Gastroesophageal sphincter (tissue), 4 donors: ENCODE results near the gene MYD88. TPM values are rescaled to one million over a fixed set of nuclear protein-coding genes. Genes with fewer than 3 reads are reported as not detected.

ENCODE experiments used
- ATAC-seq: fragments of 150-250 bp; one replicate; pipeline ENCODE4 v1.9.1; 2016; ENCODE audit warnings: mild to moderate bottlenecking, moderate library complexity
- H3K27ac ChIP-seq, 4 donors: fragments of 200-600 bp; sonication (generic) in 3 of 4; 1 replicate in 3 of 4; 2 replicates in 1 of 4; pipeline ENCODE4 v1.5.1; 2016 to 2019
- H3K27me3 ChIP-seq: fragments of 200-600 bp; sonication (generic); one replicate; pipeline ENCODE4 v1.5.1; 2019
- H3K36me3 ChIP-seq, 2 donors: fragments of 200-600 bp; sonication (generic); one replicate each; pipeline ENCODE4 v1.5.1; 2019; ENCODE audit warnings: control low read depth in 1 of 2
- H3K4me1 ChIP-seq, 3 donors: fragments of 200-600 bp; sonication (generic); 1 replicate in 2 of 3; 2 replicates in 1 of 3; pipeline ENCODE4 v1.5.1; 2016 to 2019; ENCODE audit warnings: control low read depth in 2 of 3
- H3K4me3 ChIP-seq, 2 donors: fragments of 200-600 bp; sonication (generic); one replicate each; pipeline ENCODE4 v1.5.1; 2019; ENCODE audit warnings: mild to moderate bottlenecking in 1 of 2, moderate library complexity in 1 of 2
- H3K9me3 ChIP-seq, 3 donors: fragments of 200-600 bp; sonication (generic); one replicate each; pipeline ENCODE4 v1.5.1; 2017 to 2019; ENCODE audit warnings: control low read depth in 2 of 3
- CTCF ChIP-seq, 4 experiments: fragments of 200-600 bp in 2 of 4; fragments of 450-650 bp in 2 of 4; sonication (generic) in 1 of 4; IDR thresholded peaks; one replicate each; pipeline ENCODE4 v1.5.1; 2017 to 2019; ENCODE audit warnings: antibody characterized with exemption in 4 of 4, mild to moderate bottlenecking in 2 of 4, moderate library complexity in 2 of 4
- EP300 ChIP-seq: sonication (generic); formaldehyde crosslinking; IDR thresholded peaks from one replicate; pipeline ENCODE4 v1.6.1; 2017; ENCODE audit warnings: antibody characterized with exemption, mild to moderate bottlenecking
- POLR2A ChIP-seq, 2 donors: fragments of 450-650 bp; IDR thresholded peaks; one replicate each; pipeline ENCODE4 v1.6.1; 2017; ENCODE audit warnings: antibody characterized with exemption in 2 of 2, mild to moderate bottlenecking in 2 of 2, moderate library complexity in 1 of 2
- POLR2AphosphoS5 ChIP-seq: sonication (generic); formaldehyde crosslinking; IDR thresholded peaks from one replicate; pipeline ENCODE4 v1.6.1; 2017; ENCODE audit warnings: antibody characterized with exemption
- WGBS, 2 donors: methylation state at CpG; one replicate each; pipeline ENCODE4 v1.1.5; 2018; ENCODE audit warnings: low coverage in 1 of 2; 5-methylcytosine and 5-hydroxymethylcytosine counted together
- total RNA-seq, 4 donors: library from RNA; depleted of rRNA; stranded (reverse); fragments of >200 nt; gene quantifications; one replicate each; pipeline ENCODE4 v1.1.0, GENCODE V29; 2016

Gene MYD88
- total RNA-seq, 4 donors from 2014 or later, result 18.5 to 36.8 (median 29.6) TPM

GRCh38 chr3:38164952-38165721, 26.7 kb downstream of the MYD88 start, which contains the start of gene OXSR1:
TSS of gene OXSR1 (plus strand) at chr3:38165537. CDS start at chr3:38165877, 340 bp downstream.
- Histone ChIP-seq H3K4me1 (peaks cover 0 to 48% (median 5%) of the 10 kb centered on the region in 3 donors), H3K4me3 (peak within 1 kb of the TSS; percentile 87 to 94), H3K36me3 (no peaks in the 10 kb centered on the region), H3K27ac (peak within 1 kb of the TSS; percentile 91 to 99 (median 96)), H3K27me3 (no peaks in the 10 kb centered on the region), H3K9me3 (no peaks in the 10 kb centered on the region)
- WGBS, 2 donors, result 0 to 2% methylated on average over 7 to 9 of the region's 57 CpGs
- peak; percentile 96 for ATAC-seq
- TF ChIP-seq CTCF (IDR thresholded peaks at IDR 0.05) (no peak), EP300 (no peak), POLR2A (IDR thresholded peaks at IDR 0.05) (peak; percentile 79 to 81), POLR2AphosphoS5 (peak; percentile 91)

- ATAC-seq, result peak; percentile 17
- TF ChIP-seq POLR2A (IDR thresholded peaks at IDR 0.05) (no peak), CTCF (IDR thresholded peaks at IDR 0.05) (peak in 1 of 4 experiments; percentile 20)
- Histone ChIP-seq H3K27me3 (no peaks in the 10 kb centered on the region), H3K27ac (peak overlapping the region; percentile 91 to 99 (median 96)), H3K36me3 (no peaks in the 10 kb centered on the region), H3K4me3 (peak overlapping the region; percentile 87 to 94), H3K4me1 (peaks cover 0 to 54% (median 5%) of the 10 kb centered on the region in 3 donors), H3K9me3 (no peaks in the 10 kb centered on the region)
- WGBS, 2 donors, result 0 to 1% methylated on average over 11 to 16 of the region's 62 CpGs
Measured at GRCh38 chr3:38165722-38166387, 27.4 kb downstream of the MYD88 start.

- ATAC-seq, result no peak
Measured at GRCh38 chr3:38167591-38167990, 29.1 kb downstream of the MYD88 start.

GRCh38 chr3:38168151-38169026, 29.9 kb downstream of the MYD88 start:
- Histone ChIP-seq H3K27ac (peak overlapping the region in 2 of 4 donors; percentile 5 to 22), H3K4me3 (no peak overlapping the region), H3K4me1 (peaks cover 2 to 79% (median 5%) of the 10 kb centered on the region in 3 donors), H3K9me3 (no peaks in the 10 kb centered on the region), H3K36me3 (no peaks in the 10 kb centered on the region), H3K27me3 (no peaks in the 10 kb centered on the region)
- TF ChIP-seq POLR2AphosphoS5 (no peak), CTCF (IDR thresholded peaks at IDR 0.05) (no peak), POLR2A (IDR thresholded peaks at IDR 0.05) (no peak), EP300 (no peak)
- no peak for ATAC-seq
- WGBS, 2 donors, result 78 to 80% methylated on average over 3 to 4 of the region's 4 CpGs

More at GRCh38 chr3:38167591-38167990, 29.1 kb downstream of the MYD88 start:
- H3K4me1 ChIP-seq, result peaks cover 2 to 71% (median 5%) of the 10 kb centered on the region in 3 donors
- no peaks in the 10 kb centered on the region for H3K9me3 ChIP-seq
- TF ChIP-seq POLR2AphosphoS5 (no peak), EP300 (no peak), CTCF (IDR thresholded peaks at IDR 0.05) (no peak), POLR2A (IDR thresholded peaks at IDR 0.05) (no peak)
- WGBS, 2 donors, result 74 to 86% methylated on average over 3 to 4 of the region's 4 CpGs
- no peaks in the 10 kb centered on the region for H3K27me3 ChIP-seq
- H3K36me3 ChIP-seq, result no peaks in the 10 kb centered on the region
- H3K27ac ChIP-seq, result no peak overlapping the region
- no peak overlapping the region for H3K4me3 ChIP-seq
